Fibroblast of villous mesenchyme (primary cell): Measurements from ENCODE around the gene B4GALNT2. TPM values are rescaled to one million over a fixed set of nuclear protein-coding genes. Genes with fewer than 3 reads are reported as not detected.

Experiments
- DNase-seq: peaks from one replicate; pipeline ENCODE4 v3.0.0-alpha.2; 2010; ENCODE audit warnings: low read depth
- H3K4me3 ChIP-seq: 2 replicates; pipeline ENCODE4 v1.5.1; 2011; ENCODE audit warnings: low read depth, mild to moderate bottlenecking, low read length
- total RNA-seq: library from RNA; depleted of rRNA; stranded (reverse); fragments of >200 nt; gene quantifications from 2 replicates; pipeline ENCODE4 v1.2.3, GENCODE V29; 2012
- TF ChIP-seq, protein P1 (sequence below): IDR thresholded peaks from 2 replicates; pipeline ENCODE4 v1.5.1; 2012; ENCODE audit warnings: low read depth, mild to moderate bottlenecking, low read length; ENCODE audit not compliant: insufficient read depth

Gene B4GALNT2
- total RNA-seq, 1 donor: under 0.01 TPM

DNA sequence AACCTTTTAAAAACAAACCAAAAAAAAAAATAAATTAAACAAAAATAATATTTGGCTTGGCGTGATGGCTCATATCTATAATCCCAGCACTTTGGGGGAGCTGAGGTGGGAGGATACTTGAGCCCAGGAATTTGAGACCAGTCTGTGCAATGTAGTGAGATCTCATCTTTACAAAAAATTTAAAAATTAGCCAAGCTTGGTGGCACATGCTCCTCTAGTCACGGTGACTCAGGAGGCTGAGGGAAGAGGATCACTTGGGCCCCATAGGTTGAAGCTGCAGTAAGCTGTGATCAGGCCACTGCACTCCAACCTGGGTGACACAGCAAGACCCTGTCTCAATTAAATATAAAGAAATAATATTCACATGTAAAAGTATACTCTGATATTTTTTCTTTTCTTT, 65.6 kb downstream of the B4GALNT2 start:
- TF ChIP-seq, protein P1, sequence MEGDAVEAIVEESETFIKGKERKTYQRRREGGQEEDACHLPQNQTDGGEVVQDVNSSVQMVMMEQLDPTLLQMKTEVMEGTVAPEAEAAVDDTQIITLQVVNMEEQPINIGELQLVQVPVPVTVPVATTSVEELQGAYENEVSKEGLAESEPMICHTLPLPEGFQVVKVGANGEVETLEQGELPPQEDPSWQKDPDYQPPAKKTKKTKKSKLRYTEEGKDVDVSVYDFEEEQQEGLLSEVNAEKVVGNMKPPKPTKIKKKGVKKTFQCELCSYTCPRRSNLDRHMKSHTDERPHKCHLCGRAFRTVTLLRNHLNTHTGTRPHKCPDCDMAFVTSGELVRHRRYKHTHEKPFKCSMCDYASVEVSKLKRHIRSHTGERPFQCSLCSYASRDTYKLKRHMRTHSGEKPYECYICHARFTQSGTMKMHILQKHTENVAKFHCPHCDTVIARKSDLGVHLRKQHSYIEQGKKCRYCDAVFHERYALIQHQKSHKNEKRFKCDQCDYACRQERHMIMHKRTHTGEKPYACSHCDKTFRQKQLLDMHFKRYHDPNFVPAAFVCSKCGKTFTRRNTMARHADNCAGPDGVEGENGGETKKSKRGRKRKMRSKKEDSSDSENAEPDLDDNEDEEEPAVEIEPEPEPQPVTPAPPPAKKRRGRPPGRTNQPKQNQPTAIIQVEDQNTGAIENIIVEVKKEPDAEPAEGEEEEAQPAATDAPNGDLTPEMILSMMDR: no peak
- no peak overlapping the region for H3K4me3 ChIP-seq
- no peak for DNase-seq

DNA sequence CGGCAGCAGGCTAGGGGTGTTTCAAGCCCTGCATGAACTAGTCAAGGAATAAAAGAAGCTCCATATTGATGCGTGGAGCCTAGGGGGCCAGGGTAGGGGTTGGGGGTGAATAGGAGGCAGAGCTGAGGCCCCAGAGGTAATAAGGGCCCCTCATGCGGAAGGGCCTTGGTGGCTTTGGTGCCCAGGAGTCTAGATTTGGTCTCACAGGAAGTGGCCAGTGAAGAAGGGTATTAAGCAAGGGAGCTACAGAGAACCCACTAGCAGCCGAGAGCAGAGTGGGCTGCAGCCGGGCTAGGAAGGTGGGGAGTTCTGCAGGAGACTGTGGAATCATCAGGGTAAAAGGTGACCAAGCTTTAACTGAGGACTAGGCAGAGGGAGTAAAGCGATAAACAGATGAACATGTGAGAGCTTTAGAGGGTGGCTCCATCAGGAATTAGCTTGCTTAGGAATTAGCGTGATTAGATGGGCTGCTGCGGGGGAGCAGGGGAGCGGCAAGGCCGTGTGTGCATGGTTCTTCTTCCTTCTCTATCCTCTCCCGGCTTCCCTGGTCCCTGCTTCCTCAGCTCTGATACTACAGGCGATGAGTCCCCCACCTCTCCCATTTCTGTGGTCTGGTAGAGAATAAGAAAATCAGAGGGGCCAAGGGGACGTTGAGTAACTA, 68.0 kb downstream of the B4GALNT2 start:
- no peak overlapping the region for H3K4me3 ChIP-seq
- TF ChIP-seq, protein P1: no peak
- no peak for DNase-seq

DNA sequence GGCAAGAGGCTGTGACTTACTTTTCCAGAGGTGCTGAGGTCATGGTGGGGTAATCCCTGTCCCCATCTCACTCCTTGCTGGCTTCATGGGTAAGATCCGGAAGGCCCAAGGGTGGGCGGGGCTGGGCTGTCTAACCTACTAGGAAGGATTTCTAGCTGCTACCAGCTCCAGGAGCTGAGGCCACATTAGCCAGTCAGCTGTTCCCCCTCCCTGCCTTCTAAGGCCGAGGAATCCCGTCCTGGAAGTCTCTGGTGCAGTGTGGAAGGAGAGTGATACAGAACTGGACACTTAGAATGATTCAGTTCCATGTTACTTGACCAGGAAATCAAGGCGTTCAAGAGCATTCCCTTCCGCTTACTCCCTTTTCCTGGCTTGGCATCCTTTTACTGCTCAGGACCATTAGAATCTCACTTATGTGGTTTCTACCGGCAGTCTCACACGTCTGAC, 68.9 kb downstream of the B4GALNT2 start:
- TF ChIP-seq, protein P1: no peak
- DNase-seq: no peak
- H3K4me3 ChIP-seq: no peak overlapping the region

DNA sequence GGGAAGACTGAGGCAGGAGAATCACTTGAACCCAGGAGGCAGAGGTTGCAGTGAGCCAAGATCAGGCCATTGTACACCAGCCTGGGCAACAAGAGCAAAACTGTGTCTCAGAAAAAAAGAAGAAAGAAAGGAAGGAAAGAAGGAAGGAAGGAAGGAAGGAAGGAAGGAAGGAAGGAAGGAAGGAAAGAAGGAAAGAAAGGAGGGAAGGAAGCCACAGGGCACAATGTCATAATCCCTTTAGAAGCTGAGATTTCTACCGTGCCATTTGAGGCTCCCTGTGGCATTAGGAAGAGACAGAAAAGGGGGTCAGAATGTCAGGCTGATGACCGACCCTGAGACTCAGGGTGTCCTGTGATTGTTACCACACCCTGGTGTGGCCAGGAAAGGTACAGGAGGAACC, 71.2 kb downstream of the B4GALNT2 start:
- TF ChIP-seq, protein P1: no peak
- H3K4me3 ChIP-seq: no peak overlapping the region
- no peak for DNase-seq

DNA sequence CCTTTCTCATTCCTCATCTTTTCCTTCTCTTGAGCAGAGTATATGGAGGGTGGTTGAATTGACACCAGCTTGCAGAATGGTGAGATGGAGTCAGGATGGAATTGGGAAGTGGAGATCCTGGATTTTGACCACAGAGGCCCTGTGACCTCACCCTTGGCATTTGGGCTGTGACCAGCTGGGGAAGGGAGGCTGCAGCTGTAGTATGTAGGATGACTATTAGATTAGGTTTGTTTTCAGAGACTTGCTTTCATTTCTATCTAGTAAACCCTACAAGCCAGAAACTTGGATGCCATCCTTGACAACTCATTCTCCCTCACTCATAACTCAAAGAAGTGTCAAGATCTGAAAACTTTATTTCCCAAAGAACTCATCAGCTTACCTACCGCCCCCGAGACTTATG, 71.9 kb downstream of the B4GALNT2 start:
- TF ChIP-seq, protein P1: no peak
- DNase-seq: no peak
- H3K4me3 ChIP-seq: no peak overlapping the region

DNA sequence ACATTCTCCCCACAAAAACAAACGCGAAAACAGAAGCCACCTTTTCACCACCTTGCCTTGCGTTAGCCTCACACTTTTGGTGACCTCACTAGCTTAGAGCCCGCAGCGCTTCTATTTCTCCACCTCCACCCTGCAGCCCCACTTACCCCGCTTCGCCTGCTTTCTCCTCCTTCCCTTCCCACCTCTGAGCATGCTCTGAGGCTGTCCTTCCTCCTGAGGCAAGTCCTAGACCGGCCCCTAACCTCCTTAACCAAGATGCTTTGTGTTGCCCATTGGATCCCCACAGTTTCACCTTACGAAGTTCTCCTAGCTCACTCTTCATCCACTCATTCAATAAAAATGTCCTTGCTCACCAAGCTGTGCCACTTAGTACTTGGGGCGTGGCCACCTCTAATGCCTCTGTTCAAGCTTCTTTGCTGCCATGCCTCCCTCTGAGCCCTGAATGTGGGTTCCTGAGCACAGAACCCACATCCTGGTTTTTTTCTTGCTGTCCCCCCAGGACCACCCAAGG, 76.5 kb downstream of the B4GALNT2 start:
- DNase-seq: no peak
- TF ChIP-seq, protein P1: no peak

More for the DNA sequence above, 76.5 kb downstream of the B4GALNT2 start:
- H3K4me3 ChIP-seq: no peak overlapping the region
